Keratinocyte (primary cell): ENCODE results near the gene PTPRD. TPM values are rescaled to one million over a fixed set of nuclear protein-coding genes. Genes with fewer than 3 reads are reported as not detected.

Source experiments
- DNase-seq: peaks from one replicate; pipeline ENCODE4 v3.0.0-alpha.2; 2011; ENCODE audit warnings: low read depth, missing footprints, low spot score
- FAIRE-seq: peaks from 2 replicates; lab custom pipeline; 2011; peaks lifted over from hg19 to GRCh38; lab: Jason Lieb, UNC
- H2AFZ ChIP-seq: 2 replicates; pipeline ENCODE4 v1.6.0; 2012; ENCODE audit warnings: low read length, control low read depth, inconsistent platforms; ENCODE audit not compliant: control insufficient read depth
- H3K27ac ChIP-seq: 2 replicates; pipeline ENCODE4 v1.5.1; 2011; ENCODE audit warnings: low read length; ENCODE audit not compliant: control insufficient read depth, insufficient read depth
- H3K27me3 ChIP-seq: 3 replicates; pipeline ENCODE4 v1.6.0; 2011; ENCODE audit warnings: low read length; ENCODE audit not compliant: control insufficient read depth, insufficient read depth; ENCODE audit errors: extremely low read depth
- H3K36me3 ChIP-seq, 2 experiments: 2 replicates in 1 of 2; 3 replicates in 1 of 2; pipeline ENCODE4 v1.5.1; 2011; ENCODE audit warnings: low read length in 2 of 2, mild to moderate bottlenecking in 1 of 2; ENCODE audit not compliant: control insufficient read depth in 2 of 2, insufficient read depth in 2 of 2; ENCODE audit errors: extremely low read depth in 1 of 2
- H3K4me1 ChIP-seq: 3 replicates; pipeline ENCODE4 v1.5.1; 2011; ENCODE audit warnings: low read length; ENCODE audit not compliant: control insufficient read depth, insufficient read depth; ENCODE audit errors: extremely low read depth
- H3K4me2 ChIP-seq: 3 replicates; pipeline ENCODE4 v1.6.0; 2011; ENCODE audit warnings: low read depth, low read length; ENCODE audit not compliant: control insufficient read depth, insufficient read depth; ENCODE audit errors: extremely low read depth
- H3K4me3 ChIP-seq, 3 experiments: fragments of 200-600 bp in 1 of 3; sonication (generic) in 1 of 3; 2 replicates in 2 of 3; 3 replicates in 1 of 3; pipeline ENCODE4 v1.5.1; 2011 to 2016; ENCODE audit warnings: low read length in 3 of 3, mild to moderate bottlenecking in 3 of 3, control low read depth in 2 of 3, inconsistent platforms in 1 of 3, low read depth in 1 of 3, mixed read lengths in 1 of 3, mixed run types in 1 of 3, moderate library complexity in 1 of 3; ENCODE audit not compliant: control insufficient read depth in 2 of 3, insufficient read depth in 2 of 3; ENCODE audit errors: extremely low read depth in 1 of 3
- H3K79me2 ChIP-seq: 2 replicates; pipeline ENCODE4 v1.6.0; 2012; ENCODE audit warnings: low read length; ENCODE audit not compliant: control insufficient read depth, insufficient read depth
- H3K9ac ChIP-seq: 3 replicates; pipeline ENCODE4 v1.6.0; 2011; ENCODE audit warnings: low read length; ENCODE audit not compliant: control insufficient read depth, insufficient read depth; ENCODE audit errors: extremely low read depth
- H3K9me1 ChIP-seq: 3 replicates; pipeline ENCODE4 v1.6.0; 2011; ENCODE audit warnings: low read length; ENCODE audit not compliant: control insufficient read depth, insufficient read depth; ENCODE audit errors: extremely low read depth
- H3K9me3 ChIP-seq: 2 replicates; pipeline ENCODE4 v1.5.1; 2012; ENCODE audit warnings: low read depth, low read length; ENCODE audit not compliant: control insufficient read depth
- H4K20me1 ChIP-seq: 3 replicates; pipeline ENCODE4 v1.6.0; 2011; ENCODE audit warnings: low read length; ENCODE audit not compliant: control insufficient read depth, insufficient read depth; ENCODE audit errors: extremely low read depth
- CTCF ChIP-seq, 3 experiments: IDR thresholded peaks in 1 of 3; conservative IDR thresholded peaks in 1 of 3; optimal IDR thresholded peaks in 1 of 3; 2 replicates in 2 of 3; 3 replicates in 1 of 3; pipeline versions ENCODE3 to v1.5.1; 2011; ENCODE audit warnings: low read length in 3 of 3, mild to moderate bottlenecking in 3 of 3, moderate library complexity in 2 of 3, control low read depth in 1 of 3, inconsistent platforms in 1 of 3; ENCODE audit not compliant: insufficient read depth in 2 of 3; ENCODE audit errors: extremely low read depth in 1 of 3
- EZH2 ChIP-seq: IDR thresholded peaks from one replicate; pipeline ENCODE4 v1.6.1; 2012; ENCODE audit warnings: inconsistent platforms, mild to moderate bottlenecking, low read length, moderate library complexity
- dilution Hi-C: fragments of 300-500 bp; cut with MboI; formaldehyde crosslinking; loops from one replicate; pipeline ENCODE4 v1.7.0; 2020; ENCODE audit warnings: low sequenced_read_pairs; ENCODE audit not compliant: extremely low pct_ligation_motif_present
- polyA plus RNA-seq, 5 experiments: library from polyadenylated mRNA; depleted of rRNA in 3 of 5; stranded (reverse) in 3 of 5; stranded (forward) in 1 of 5; unstranded in 1 of 5; fragments of >200 nt; gene quantifications; 1 replicate in 1 of 5; 2 replicates in 3 of 5; 3 replicates in 1 of 5; pipeline versions ENCODE4 v1.2.1 to v1.2.3, GENCODE V29; 2011 to 2012; ENCODE audit warnings: missing spikeins in 2 of 5, low read depth in 1 of 5, low replicate concordance in 1 of 5

The PTPRD gene
- polyA plus RNA-seq, 1 donor (not counting 4 experiments of a cell fraction or from before 2014, with no cell fraction given): 0.10 TPM

DNA sequence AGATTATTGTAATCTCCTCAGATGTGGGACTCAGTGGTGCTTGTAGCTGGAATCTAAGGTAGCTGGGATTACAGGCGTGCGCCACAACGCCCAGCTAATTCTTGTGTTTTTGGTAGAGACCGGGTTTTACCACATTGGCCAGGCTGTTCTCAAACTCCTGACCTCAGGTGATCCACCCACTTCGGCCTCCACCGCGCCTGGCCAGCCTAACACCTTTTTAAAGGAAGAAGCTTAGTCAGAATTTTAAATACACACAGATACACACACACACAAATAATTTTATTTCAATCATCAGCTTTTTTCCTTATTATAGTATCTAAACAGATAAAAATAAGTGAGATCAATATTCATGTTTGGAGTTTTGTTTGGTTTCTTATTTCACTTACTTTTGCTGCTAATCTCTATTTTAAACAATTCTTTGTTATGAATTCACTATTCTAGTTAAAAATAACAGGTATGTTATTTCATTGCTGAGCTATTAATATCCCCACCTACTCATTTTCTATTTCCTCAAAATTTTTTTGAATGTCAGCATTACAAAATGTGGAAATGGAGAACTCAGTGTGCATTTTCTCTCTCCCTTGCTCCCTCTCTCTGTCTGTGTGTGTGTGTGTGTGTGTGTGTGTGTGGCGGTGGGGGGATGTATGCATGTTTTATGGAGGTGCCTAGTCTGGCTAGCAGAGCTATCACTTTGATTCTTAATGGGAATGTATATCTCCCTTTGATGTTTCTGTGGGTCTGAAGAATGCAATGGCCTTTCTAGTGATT is 1852.6 kb downstream of the PTPRD start:
- Histone ChIP-seq H3K9ac (no peak overlapping the region), H2AFZ (no peak overlapping the region), H3K79me2 (no peaks in the 10 kb centered on the region), H3K4me1 (no peaks in the 10 kb centered on the region), H3K4me3 (no peak overlapping the region), H4K20me1 (no peaks in the 10 kb centered on the region), H3K36me3 (no peaks in the 10 kb centered on the region), H3K9me3 (no peaks in the 10 kb centered on the region), H3K27me3 (no peaks in the 10 kb centered on the region), H3K9me1 (no peaks in the 10 kb centered on the region), H3K27ac (no peak overlapping the region), H3K4me2 (no peak overlapping the region)
- TF ChIP-seq CTCF (optimal IDR thresholded peaks at IDR 0.05 in 1 of 3, IDR thresholded peaks at IDR 0.05 in 1 of 3, conservative IDR thresholded peaks at IDR 0.05 in 1 of 3; ENCODE audit: extremely low read depth in 1 of 3, insufficient read depth in 2 of 3, low read length in 3 of 3): no peak
- TF ChIP-seq EZH2: no peak
- DNase-seq (no peak), FAIRE-seq (no peak)
- dilution Hi-C loops: no loop called here

DNA sequence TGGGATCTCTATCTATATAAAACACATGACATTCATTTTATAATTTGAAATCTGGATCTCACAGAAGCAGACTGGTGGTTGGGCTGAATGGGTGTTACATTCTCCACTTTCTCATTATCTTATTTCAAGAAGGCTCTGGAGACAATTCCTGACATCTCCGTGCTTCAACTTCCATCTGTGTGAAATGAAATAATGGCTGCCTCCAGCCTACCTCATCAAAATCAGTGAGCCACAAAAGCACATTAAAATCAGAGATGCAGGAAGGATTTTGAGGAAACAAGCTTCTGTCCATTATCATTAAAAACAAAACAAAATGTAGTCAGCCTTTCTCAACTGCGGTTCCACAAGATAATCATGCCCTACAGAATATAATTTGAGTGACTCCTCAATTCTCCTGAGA is 1854.9 kb downstream of the PTPRD start:
- Histone ChIP-seq H3K79me2 (no peaks in the 10 kb centered on the region), H3K4me3 (no peak overlapping the region), H3K27me3 (no peaks in the 10 kb centered on the region), H3K9ac (no peak overlapping the region), H3K9me1 (no peaks in the 10 kb centered on the region), H3K9me3 (no peaks in the 10 kb centered on the region), H3K36me3 (no peaks in the 10 kb centered on the region), H3K4me2 (no peak overlapping the region), H2AFZ (no peak overlapping the region), H3K4me1 (no peaks in the 10 kb centered on the region), H4K20me1 (no peaks in the 10 kb centered on the region), H3K27ac (no peak overlapping the region)
- no peak for TF ChIP-seq CTCF (optimal IDR thresholded peaks at IDR 0.05 in 1 of 3, IDR thresholded peaks at IDR 0.05 in 1 of 3, conservative IDR thresholded peaks at IDR 0.05 in 1 of 3; ENCODE audit: extremely low read depth in 1 of 3, insufficient read depth in 2 of 3, low read length in 3 of 3)
- FAIRE-seq: no peak
- no peak for DNase-seq
- dilution Hi-C loops: no loop called here
